Upper lobe of left lung (tissue), 4 donors: ENCODE data around the gene PXDN.

ENCODE experiments used
- POLR2A ChIP-seq, 4 donors: fragments of 450-650 bp; IDR thresholded peaks; one replicate each; pipeline ENCODE4 v1.5.1; 2016 to 2017; ENCODE audit warnings: antibody characterized with exemption in 4 of 4, mild to moderate bottlenecking in 2 of 4
- TF ChIP-seq, protein P1 (sequence below), 6 experiments: fragments of 450-650 bp in 4 of 6; fragments of 200-600 bp in 2 of 6; sonication (generic) in 2 of 6; IDR thresholded peaks; one replicate each; pipeline ENCODE4 v1.5.1; 2016 to 2019; ENCODE audit warnings: antibody characterized with exemption in 6 of 6

DNA sequence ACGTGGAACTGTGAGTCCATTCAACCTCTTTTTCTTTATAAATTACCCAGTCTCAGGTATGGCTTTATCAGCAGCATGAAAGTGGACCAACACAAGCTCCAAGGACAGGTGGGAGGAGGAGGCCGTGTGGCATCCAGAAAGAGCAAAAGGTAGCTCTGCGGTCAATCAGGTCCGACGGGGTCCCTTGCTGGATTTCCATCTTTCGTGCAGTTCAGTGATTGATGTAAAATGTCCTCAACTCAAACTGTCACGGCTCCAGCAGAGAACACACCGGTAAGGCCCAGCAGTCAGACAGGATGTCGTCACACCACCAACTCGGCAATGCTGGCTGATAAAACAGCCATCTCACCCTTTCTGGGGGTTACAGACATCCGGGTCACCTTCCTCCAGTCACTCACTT, 123.3 kb downstream of the PXDN start:
- TF ChIP-seq, protein P1, sequence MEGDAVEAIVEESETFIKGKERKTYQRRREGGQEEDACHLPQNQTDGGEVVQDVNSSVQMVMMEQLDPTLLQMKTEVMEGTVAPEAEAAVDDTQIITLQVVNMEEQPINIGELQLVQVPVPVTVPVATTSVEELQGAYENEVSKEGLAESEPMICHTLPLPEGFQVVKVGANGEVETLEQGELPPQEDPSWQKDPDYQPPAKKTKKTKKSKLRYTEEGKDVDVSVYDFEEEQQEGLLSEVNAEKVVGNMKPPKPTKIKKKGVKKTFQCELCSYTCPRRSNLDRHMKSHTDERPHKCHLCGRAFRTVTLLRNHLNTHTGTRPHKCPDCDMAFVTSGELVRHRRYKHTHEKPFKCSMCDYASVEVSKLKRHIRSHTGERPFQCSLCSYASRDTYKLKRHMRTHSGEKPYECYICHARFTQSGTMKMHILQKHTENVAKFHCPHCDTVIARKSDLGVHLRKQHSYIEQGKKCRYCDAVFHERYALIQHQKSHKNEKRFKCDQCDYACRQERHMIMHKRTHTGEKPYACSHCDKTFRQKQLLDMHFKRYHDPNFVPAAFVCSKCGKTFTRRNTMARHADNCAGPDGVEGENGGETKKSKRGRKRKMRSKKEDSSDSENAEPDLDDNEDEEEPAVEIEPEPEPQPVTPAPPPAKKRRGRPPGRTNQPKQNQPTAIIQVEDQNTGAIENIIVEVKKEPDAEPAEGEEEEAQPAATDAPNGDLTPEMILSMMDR (IDR thresholded peaks at IDR 0.05), result no peak
- no peak for TF ChIP-seq POLR2A (IDR thresholded peaks at IDR 0.05)
